ENCODE data around the gene NMRK1. TPM values are rescaled to one million over a fixed set of nuclear protein-coding genes. Genes with fewer than 3 reads are reported as not detected.

Gene NMRK1
- total RNA-seq, 1 experiment from 2014 or later, result 36.2 TPM

DNA sequence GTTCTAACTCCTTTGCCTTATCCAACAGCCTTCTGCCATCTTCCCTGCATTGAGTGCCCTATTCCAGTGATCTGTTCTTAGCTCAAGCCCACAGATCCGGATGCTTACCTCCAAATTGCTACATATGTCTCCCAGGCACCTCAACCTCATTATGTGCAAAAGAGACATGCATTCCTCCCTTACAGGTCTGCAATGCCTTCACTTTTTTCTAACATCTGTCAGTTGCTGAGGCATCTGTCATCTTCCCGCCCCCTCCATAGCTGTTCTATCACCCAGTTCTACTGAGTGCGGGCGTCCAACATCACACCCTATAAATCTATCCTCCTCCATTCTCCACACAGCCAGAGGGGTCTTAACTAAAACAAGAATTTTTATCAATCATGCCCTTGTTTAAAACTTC lies 20.1 kb downstream of the NMRK1 start:
- Histone ChIP-seq H3K9me2 (ENCODE audit: insufficient read depth) (no peaks in the 10 kb centered on the region), H3K4me3 (no peak overlapping the region), H3K27me3 (ENCODE audit: insufficient read depth, low read depth) (no peaks in the 10 kb centered on the region), H3K4me1 (replicated peaks; ENCODE audit: insufficient read depth) (no peaks in the 10 kb centered on the region; the same call in 1 of the 2 replicates), H4K20me1 (ENCODE audit: insufficient read depth) (no peaks in the 10 kb centered on the region), H3K36me3 (ENCODE audit: low read depth) (no peaks in the 10 kb centered on the region), H2AFZ (no peak overlapping the region), H3K27ac (no peak overlapping the region), H3K9me3 (ENCODE audit: insufficient read depth, low read depth) (no peaks in the 10 kb centered on the region), H3F3A (ENCODE audit: insufficient read depth, low read depth) (no peaks in the 10 kb centered on the region), H3K79me2 (ENCODE audit: low read depth) (no peaks in the 10 kb centered on the region), H3K4me2 (no peak overlapping the region)
- no TSS peak for BruUV-seq (replicated peaks)
- ChIA-PET POLR2A (ENCODE audit: unreplicated experiment) (interaction anchor here (0.7 kb wide), 1 partner anchor 1760 kb away, joined by 5 read pairs; no protein-coding TSS in a partner anchor), CTCF (interaction anchor here (0.5 kb wide), 1 partner anchor 118 kb away, joined by 3 read pairs; no protein-coding TSS in a partner anchor)
- intact Hi-C loops (cut with micrococcal nuclease; ENCODE audit: unreplicated experiment), result no loop called here
- no peak for TF ChIP-seq EZH2 (IDR thresholded peaks at IDR 0.05; ENCODE audit: low read depth)
- TF ChIP-seq, protein P1, sequence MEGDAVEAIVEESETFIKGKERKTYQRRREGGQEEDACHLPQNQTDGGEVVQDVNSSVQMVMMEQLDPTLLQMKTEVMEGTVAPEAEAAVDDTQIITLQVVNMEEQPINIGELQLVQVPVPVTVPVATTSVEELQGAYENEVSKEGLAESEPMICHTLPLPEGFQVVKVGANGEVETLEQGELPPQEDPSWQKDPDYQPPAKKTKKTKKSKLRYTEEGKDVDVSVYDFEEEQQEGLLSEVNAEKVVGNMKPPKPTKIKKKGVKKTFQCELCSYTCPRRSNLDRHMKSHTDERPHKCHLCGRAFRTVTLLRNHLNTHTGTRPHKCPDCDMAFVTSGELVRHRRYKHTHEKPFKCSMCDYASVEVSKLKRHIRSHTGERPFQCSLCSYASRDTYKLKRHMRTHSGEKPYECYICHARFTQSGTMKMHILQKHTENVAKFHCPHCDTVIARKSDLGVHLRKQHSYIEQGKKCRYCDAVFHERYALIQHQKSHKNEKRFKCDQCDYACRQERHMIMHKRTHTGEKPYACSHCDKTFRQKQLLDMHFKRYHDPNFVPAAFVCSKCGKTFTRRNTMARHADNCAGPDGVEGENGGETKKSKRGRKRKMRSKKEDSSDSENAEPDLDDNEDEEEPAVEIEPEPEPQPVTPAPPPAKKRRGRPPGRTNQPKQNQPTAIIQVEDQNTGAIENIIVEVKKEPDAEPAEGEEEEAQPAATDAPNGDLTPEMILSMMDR (conservative IDR thresholded peaks at IDR 0.05), result no peak
- no peak for DNase-seq

DNA sequence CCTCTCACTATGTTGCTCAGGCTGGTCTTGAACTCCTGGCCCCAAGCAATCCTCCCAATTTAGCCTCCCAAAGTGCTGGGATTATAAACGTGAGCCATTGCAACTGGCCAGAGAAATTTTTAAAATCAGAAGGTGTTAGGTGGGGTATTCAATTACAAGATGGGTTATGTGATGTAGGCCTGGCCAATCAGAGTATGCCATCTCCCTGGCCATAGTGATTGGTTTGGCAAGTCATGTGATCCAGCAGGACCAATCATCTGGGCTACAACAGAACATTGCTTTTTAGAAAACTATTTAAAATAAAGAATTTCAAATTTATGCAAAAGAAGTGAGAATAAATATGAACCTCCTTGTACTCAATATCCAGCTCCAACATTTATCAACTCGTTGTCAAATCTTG lies 22.4 kb downstream of the NMRK1 start:
- intact Hi-C loops (cut with micrococcal nuclease; ENCODE audit: unreplicated experiment), result no loop called here
- DNase-seq, result no peak
- POLR2A ChIA-PET (ENCODE audit: unreplicated experiment), result no interaction called here
- no peak overlapping the region for H3K4me2 ChIP-seq
- H4K20me1 ChIP-seq (ENCODE audit: insufficient read depth), result no peaks in the 10 kb centered on the region
- no peak for TF ChIP-seq EZH2 (IDR thresholded peaks at IDR 0.05; ENCODE audit: low read depth)
- TF ChIP-seq, protein P1 (conservative IDR thresholded peaks at IDR 0.05), result no peak
- H3K4me3 ChIP-seq, result no peak overlapping the region
- no peaks in the 10 kb centered on the region for H3K79me2 ChIP-seq (ENCODE audit: low read depth)
- H3K9me3 ChIP-seq (ENCODE audit: insufficient read depth, low read depth), result no peaks in the 10 kb centered on the region
- H3K9me2 ChIP-seq (ENCODE audit: insufficient read depth), result no peaks in the 10 kb centered on the region
- no peak overlapping the region for H3K27ac ChIP-seq
- no peaks in the 10 kb centered on the region for H3K27me3 ChIP-seq (ENCODE audit: insufficient read depth, low read depth)
- no peaks in the 10 kb centered on the region for H3K36me3 ChIP-seq (ENCODE audit: low read depth)
- no peak overlapping the region for H2AFZ ChIP-seq
- no TSS peak for BruUV-seq (replicated peaks)
- no peaks in the 10 kb centered on the region for H3K4me1 ChIP-seq (replicated peaks; ENCODE audit: insufficient read depth)
- H3F3A ChIP-seq (ENCODE audit: insufficient read depth, low read depth), result no peaks in the 10 kb centered on the region
- CTCF ChIA-PET, result no interaction called here

GRCh38 chr9:75064307-75065025 lies 23.5 kb downstream of the NMRK1 start:
- Histone ChIP-seq H4K20me1 (ENCODE audit: insufficient read depth) (no peaks in the 10 kb centered on the region), H3K4me3 (no peak overlapping the region), H3F3A (ENCODE audit: insufficient read depth, low read depth) (no peaks in the 10 kb centered on the region), H3K36me3 (ENCODE audit: low read depth) (no peaks in the 10 kb centered on the region), H2AFZ (no peak overlapping the region), H3K9me3 (ENCODE audit: insufficient read depth, low read depth) (no peaks in the 10 kb centered on the region), H3K4me2 (no peak overlapping the region), H3K27ac (no peak overlapping the region), H3K9me2 (ENCODE audit: insufficient read depth) (no peaks in the 10 kb centered on the region), H3K4me1 (replicated peaks; ENCODE audit: insufficient read depth) (no peaks in the 10 kb centered on the region), H3K27me3 (ENCODE audit: insufficient read depth, low read depth) (no peaks in the 10 kb centered on the region), H3K79me2 (ENCODE audit: low read depth) (no peaks in the 10 kb centered on the region)
- no peak for TF ChIP-seq EZH2 (IDR thresholded peaks at IDR 0.05; ENCODE audit: low read depth)
- TF ChIP-seq, protein P1 (conservative IDR thresholded peaks at IDR 0.05), result no peak
- BruUV-seq (replicated peaks), result no TSS peak
- CTCF ChIA-PET, result no interaction called here
- no peak for DNase-seq
- POLR2A ChIA-PET (ENCODE audit: unreplicated experiment), result no interaction called here
- intact Hi-C loops (cut with micrococcal nuclease; ENCODE audit: unreplicated experiment), result no loop called here

Measured in PC-9 (cell line).